Liver (tissue), 9 donors: ENCODE data around the gene MICAL2. TPM values are rescaled to one million over a fixed set of nuclear protein-coding genes. Genes with fewer than 3 reads are reported as not detected.

Experiments
- DNase-seq: peaks from one replicate; pipeline ENCODE4 v3.0.0-alpha.2; 2017; ENCODE audit warnings: low spot score
- H3K27ac ChIP-seq, 2 donors: one replicate each; pipeline ENCODE4 v1.7.0; 2013; ENCODE audit warnings: inconsistent platforms in 2 of 2, low read length in 2 of 2, control low read depth in 1 of 2, low read depth in 1 of 2, mild to moderate bottlenecking in 1 of 2
- H3K27me3 ChIP-seq, 4 donors: one replicate each; pipeline versions ENCODE4 v1.6.1 to v1.7.0; 2013; ENCODE audit warnings: low read length in 3 of 4, inconsistent platforms in 1 of 4, mild to moderate bottlenecking in 1 of 4, moderate library complexity in 1 of 4; ENCODE audit not compliant: control insufficient read depth in 4 of 4, insufficient read depth in 4 of 4
- H3K36me3 ChIP-seq, 4 donors: one replicate each; pipeline versions ENCODE4 v1.6.1 to v1.7.0; 2013; ENCODE audit warnings: low read length in 3 of 4, mild to moderate bottlenecking in 3 of 4, low read depth in 1 of 4, moderate library complexity in 1 of 4; ENCODE audit not compliant: control insufficient read depth in 4 of 4, insufficient read depth in 3 of 4
- H3K4me1 ChIP-seq, 4 donors: one replicate each; pipeline versions ENCODE4 v1.6.1 to v1.7.0; 2013; ENCODE audit warnings: low read length in 3 of 4, mild to moderate bottlenecking in 3 of 4, moderate library complexity in 1 of 4; ENCODE audit not compliant: control insufficient read depth in 4 of 4, insufficient read depth in 4 of 4
- H3K4me3 ChIP-seq, 3 donors: one replicate each; pipeline versions ENCODE4 v1.6.1 to v1.7.0; 2013; ENCODE audit warnings: low read length in 3 of 3, control low read depth in 1 of 3, low read depth in 1 of 3, mild to moderate bottlenecking in 1 of 3
- H3K9ac ChIP-seq, 2 donors: one replicate each; pipeline ENCODE4 v1.7.0; 2013; ENCODE audit warnings: low read length in 2 of 2, mild to moderate bottlenecking in 2 of 2, moderate library complexity in 2 of 2, control low read depth in 1 of 2, low read depth in 1 of 2
- H3K9me3 ChIP-seq, 4 donors: one replicate each; pipeline versions ENCODE4 v1.6.1 to v1.7.0; 2013; ENCODE audit warnings: low read length in 3 of 4; ENCODE audit not compliant: control insufficient read depth in 4 of 4
- EGR1 ChIP-seq, 2 donors: IDR thresholded peaks; 2 replicates each; pipeline ENCODE4 v1.6.1; 2016 to 2018; ENCODE audit warnings: antibody characterized with exemption in 2 of 2, low read depth in 2 of 2
- FOXA1 ChIP-seq: IDR thresholded peaks from 2 replicates; pipeline ENCODE4 v1.6.1; 2016; ENCODE audit warnings: antibody characterized with exemption
- FOXA2 ChIP-seq: IDR thresholded peaks from 2 replicates; pipeline ENCODE4 v1.6.1; 2016; ENCODE audit warnings: antibody characterized with exemption
- GABPA ChIP-seq, 2 donors: IDR thresholded peaks in 1 of 2; conservative IDR thresholded peaks in 1 of 2; 2 replicates each; pipeline ENCODE4 v1.6.1; 2016; ENCODE audit warnings: antibody characterized with exemption in 2 of 2, mild to moderate bottlenecking in 1 of 2, moderate library complexity in 1 of 2
- HNF4A ChIP-seq, 2 donors: conservative IDR thresholded peaks; 2 replicates each; pipeline ENCODE4 v1.6.1; 2016; ENCODE audit warnings: antibody characterized with exemption in 2 of 2, mild to moderate bottlenecking in 2 of 2
- JUND ChIP-seq, 2 donors: IDR thresholded peaks; 2 replicates each; pipeline ENCODE4 v1.6.1; 2016; ENCODE audit warnings: antibody characterized with exemption in 2 of 2
- NR2F2 ChIP-seq: IDR thresholded peaks from 2 replicates; pipeline ENCODE4 v1.6.1; 2016; ENCODE audit warnings: antibody characterized with exemption
- TAF1 ChIP-seq: conservative IDR thresholded peaks from 2 replicates; pipeline ENCODE4 v1.6.1; 2016; ENCODE audit warnings: antibody characterized with exemption, mild to moderate bottlenecking
- YY1 ChIP-seq: IDR thresholded peaks from 2 replicates; pipeline ENCODE4 v1.6.1; 2016; ENCODE audit warnings: antibody characterized with exemption, mild to moderate bottlenecking
- WGBS: extraction: QIAGEN DNeasy Blood & Tissue Kit; methylation state at CpG from one replicate; pipeline ENCODE4 v1.1.7; 2013; 5-methylcytosine and 5-hydroxymethylcytosine counted together
- polyA plus RNA-seq, 2 donors: library from polyadenylated mRNA; stranded (reverse) in 1 of 2; unstranded in 1 of 2; fragments of 200-250 nt in 1 of 2; fragments of >200 nt in 1 of 2; fragmentation: Nextera tagmentation in 1 of 2; extraction: Ambion mirVana in 1 of 2; gene quantifications; one replicate each; pipeline versions ENCODE4 v1.2.1 to v1.2.3, GENCODE V29; 2013 to 2015
- total RNA-seq, 2 donors: library from RNA; depleted of rRNA; stranded (reverse); fragments of >200 nt; gene quantifications; one replicate each; pipeline ENCODE4 v1.2.3, GENCODE V29; 2014
- TF ChIP-seq, protein P1 (sequence below): IDR thresholded peaks from 2 replicates; pipeline ENCODE4 v1.6.1; 2016; ENCODE audit warnings: antibody characterized with exemption, mild to moderate bottlenecking
- TF ChIP-seq, protein P2 (sequence below): IDR thresholded peaks from 2 replicates; pipeline ENCODE4 v1.6.1; 2016; ENCODE audit warnings: antibody characterized with exemption
- TF ChIP-seq, protein P3 (sequence below): IDR thresholded peaks from 2 replicates; pipeline ENCODE4 v1.6.1; 2016; ENCODE audit warnings: antibody characterized with exemption
- donor health status: healthy.
- donor health status: healthy.
- donor health status: healthy.
- donor health status: healthy.
- donor health status: healthy.

Gene MICAL2
- total and polyA plus RNA-seq, 4 donors = 17.5 to 113 (median 42.9) TPM

DNA sequence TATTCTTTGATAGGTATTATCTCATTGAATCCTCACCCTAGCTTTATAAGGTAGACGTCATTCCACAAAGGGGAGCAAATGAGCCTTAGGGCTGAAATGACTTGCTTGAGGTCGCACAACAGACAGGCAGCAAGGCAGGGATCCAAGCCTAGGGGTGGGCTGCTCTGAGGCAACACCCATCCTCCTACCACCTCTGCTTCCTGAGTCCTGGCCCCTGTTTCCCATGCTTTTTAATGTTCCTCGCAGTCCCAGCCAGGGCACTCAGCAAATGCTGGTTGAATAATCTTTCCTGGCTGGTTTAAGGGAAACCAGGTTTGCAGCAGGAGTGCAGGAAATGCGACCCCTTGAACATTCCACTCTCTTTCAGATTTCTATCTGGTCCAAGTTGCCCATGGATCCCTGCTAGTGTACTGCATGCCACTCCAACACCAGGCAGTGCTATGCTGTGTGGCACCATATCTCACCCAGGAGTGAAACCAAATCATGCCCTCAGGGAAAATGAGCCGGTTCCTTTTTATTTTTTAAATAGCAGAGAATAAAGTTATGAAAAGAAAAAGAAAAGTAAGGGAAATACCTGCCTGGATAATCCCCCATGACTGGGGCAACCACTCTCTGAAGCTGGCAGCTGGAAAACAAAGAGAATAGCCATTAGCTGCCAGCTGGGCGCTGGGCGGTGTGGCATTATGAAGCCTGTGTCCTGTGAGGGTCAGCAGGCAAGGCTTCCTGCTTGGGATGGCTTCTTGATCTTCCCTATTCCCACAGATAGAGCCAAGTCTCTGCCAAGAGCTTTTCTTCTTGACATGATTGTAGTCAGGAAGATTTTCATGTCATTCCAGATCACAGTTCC, 21.8 kb downstream of the MICAL2 start:
- Histone ChIP-seq H3K36me3 (peaks cover 0 to 3% (median 0%) of the 10 kb centered on the region in 4 donors), H3K4me1 (no peaks in the 10 kb centered on the region), H3K9ac (no peak overlapping the region), H3K4me3 (no peak overlapping the region), H3K27ac (no peak overlapping the region), H3K27me3 (no peaks in the 10 kb centered on the region), H3K9me3 (no peaks in the 10 kb centered on the region)
- TF ChIP-seq FOXA1 (no peak), NR2F2 (peak; percentile 45), TAF1 (no peak), FOXA2 (no peak)
- WGBS = 89% methylated on average over 7 of the region's 7 CpGs
- DNase-seq = no peak

DNA sequence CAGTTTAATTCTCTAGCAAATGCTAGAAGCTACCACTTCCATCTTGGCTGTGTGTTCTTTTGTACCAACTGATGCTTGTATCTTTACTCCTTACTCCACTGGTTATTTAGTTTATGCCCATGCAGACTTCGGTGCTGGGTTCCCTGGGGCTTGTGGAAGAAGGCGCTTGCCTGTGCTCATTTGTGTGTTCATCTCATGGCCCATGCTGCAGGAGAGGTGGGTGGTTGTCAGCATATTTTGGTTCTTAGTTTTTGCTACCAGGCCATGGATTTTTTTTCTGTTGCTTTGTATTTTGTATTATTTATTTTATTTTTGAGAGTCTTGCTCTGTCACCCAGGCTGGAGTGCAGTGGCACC, 22.4 kb downstream of the MICAL2 start:
- H3K4me1 ChIP-seq = no peaks in the 10 kb centered on the region
- H3K9me3 ChIP-seq = no peaks in the 10 kb centered on the region
- no peak overlapping the region for H3K9ac ChIP-seq
- no peak for DNase-seq
- H3K36me3 ChIP-seq = peaks cover 0 to 3% (median 0%) of the 10 kb centered on the region in 4 donors
- 97% methylated on average over 2 of the region's 2 CpGs for WGBS
- no peak for TF ChIP-seq YY1
- TF ChIP-seq FOXA2 = no peak
- TF ChIP-seq TAF1 = no peak
- TF ChIP-seq, protein P1, sequence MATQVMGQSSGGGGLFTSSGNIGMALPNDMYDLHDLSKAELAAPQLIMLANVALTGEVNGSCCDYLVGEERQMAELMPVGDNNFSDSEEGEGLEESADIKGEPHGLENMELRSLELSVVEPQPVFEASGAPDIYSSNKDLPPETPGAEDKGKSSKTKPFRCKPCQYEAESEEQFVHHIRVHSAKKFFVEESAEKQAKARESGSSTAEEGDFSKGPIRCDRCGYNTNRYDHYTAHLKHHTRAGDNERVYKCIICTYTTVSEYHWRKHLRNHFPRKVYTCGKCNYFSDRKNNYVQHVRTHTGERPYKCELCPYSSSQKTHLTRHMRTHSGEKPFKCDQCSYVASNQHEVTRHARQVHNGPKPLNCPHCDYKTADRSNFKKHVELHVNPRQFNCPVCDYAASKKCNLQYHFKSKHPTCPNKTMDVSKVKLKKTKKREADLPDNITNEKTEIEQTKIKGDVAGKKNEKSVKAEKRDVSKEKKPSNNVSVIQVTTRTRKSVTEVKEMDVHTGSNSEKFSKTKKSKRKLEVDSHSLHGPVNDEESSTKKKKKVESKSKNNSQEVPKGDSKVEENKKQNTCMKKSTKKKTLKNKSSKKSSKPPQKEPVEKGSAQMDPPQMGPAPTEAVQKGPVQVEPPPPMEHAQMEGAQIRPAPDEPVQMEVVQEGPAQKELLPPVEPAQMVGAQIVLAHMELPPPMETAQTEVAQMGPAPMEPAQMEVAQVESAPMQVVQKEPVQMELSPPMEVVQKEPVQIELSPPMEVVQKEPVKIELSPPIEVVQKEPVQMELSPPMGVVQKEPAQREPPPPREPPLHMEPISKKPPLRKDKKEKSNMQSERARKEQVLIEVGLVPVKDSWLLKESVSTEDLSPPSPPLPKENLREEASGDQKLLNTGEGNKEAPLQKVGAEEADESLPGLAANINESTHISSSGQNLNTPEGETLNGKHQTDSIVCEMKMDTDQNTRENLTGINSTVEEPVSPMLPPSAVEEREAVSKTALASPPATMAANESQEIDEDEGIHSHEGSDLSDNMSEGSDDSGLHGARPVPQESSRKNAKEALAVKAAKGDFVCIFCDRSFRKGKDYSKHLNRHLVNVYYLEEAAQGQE = no peak
- TF ChIP-seq FOXA1 = no peak
- no peak for TF ChIP-seq GABPA (IDR thresholded peaks at IDR 0.05 in 1 of 2, conservative IDR thresholded peaks at IDR 0.05 in 1 of 2)
- no peak for TF ChIP-seq HNF4A (conservative IDR thresholded peaks at IDR 0.05)
- no peak for TF ChIP-seq NR2F2
- no peak for TF ChIP-seq JUND (IDR thresholded peaks at IDR 0.05)
- TF ChIP-seq, protein P2, sequence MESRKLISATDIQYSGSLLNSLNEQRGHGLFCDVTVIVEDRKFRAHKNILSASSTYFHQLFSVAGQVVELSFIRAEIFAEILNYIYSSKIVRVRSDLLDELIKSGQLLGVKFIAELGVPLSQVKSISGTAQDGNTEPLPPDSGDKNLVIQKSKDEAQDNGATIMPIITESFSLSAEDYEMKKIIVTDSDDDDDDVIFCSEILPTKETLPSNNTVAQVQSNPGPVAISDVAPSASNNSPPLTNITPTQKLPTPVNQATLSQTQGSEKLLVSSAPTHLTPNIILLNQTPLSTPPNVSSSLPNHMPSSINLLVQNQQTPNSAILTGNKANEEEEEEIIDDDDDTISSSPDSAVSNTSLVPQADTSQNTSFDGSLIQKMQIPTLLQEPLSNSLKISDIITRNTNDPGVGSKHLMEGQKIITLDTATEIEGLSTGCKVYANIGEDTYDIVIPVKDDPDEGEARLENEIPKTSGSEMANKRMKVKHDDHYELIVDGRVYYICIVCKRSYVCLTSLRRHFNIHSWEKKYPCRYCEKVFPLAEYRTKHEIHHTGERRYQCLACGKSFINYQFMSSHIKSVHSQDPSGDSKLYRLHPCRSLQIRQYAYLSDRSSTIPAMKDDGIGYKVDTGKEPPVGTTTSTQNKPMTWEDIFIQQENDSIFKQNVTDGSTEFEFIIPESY = no peak
- no peak overlapping the region for H3K27ac ChIP-seq
- no peaks in the 10 kb centered on the region for H3K27me3 ChIP-seq
- H3K4me3 ChIP-seq = no peak overlapping the region

DNA sequence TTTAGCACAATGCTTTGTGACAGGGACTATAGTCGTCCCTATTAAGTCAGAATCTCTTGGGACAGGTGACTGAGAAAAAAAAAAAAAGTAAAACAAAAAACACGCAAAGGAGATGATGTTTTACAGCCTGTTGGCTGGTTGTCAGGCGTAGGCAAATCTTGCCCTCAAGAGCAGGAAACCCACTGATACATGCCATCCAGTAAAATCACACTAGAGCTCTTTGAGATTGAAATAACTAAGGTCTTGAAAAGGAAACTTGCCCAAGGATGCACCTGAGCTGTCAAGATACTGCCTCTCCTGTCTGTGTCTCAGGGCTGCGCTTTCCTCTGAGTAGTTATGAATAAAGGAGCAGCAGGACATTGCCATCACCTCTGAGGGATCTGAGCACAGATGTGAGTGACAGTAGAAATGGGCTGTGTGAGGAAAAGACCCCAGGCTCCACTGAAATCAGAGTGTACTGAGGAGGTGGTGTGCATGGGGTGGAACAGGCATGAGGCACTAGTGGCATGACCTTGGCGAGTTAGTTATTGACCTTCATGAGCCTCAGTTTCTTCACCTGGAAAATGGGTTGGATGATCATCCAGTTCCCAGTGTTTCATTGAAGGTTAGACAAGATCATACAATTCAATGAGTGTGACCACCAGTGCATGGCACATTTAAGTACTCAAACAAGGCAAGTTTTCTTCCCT, 23.3 kb downstream of the MICAL2 start:
- 93% methylated on average over 5 of the region's 5 CpGs for WGBS
- Histone ChIP-seq H3K4me1 (no peaks in the 10 kb centered on the region), H3K9me3 (no peaks in the 10 kb centered on the region), H3K27ac (no peak overlapping the region), H3K4me3 (no peak overlapping the region), H3K36me3 (peaks cover 0 to 3% (median 0%) of the 10 kb centered on the region in 4 donors), H3K27me3 (no peaks in the 10 kb centered on the region), H3K9ac (no peak overlapping the region)
- TF ChIP-seq FOXA1 (no peak), JUND (IDR thresholded peaks at IDR 0.05) (no peak), EGR1 (IDR thresholded peaks at IDR 0.05; ENCODE audit: low read depth in 2 of 2) (no peak), TAF1 (no peak), FOXA2 (no peak), NR2F2 (no peak)
- TF ChIP-seq, protein P3, sequence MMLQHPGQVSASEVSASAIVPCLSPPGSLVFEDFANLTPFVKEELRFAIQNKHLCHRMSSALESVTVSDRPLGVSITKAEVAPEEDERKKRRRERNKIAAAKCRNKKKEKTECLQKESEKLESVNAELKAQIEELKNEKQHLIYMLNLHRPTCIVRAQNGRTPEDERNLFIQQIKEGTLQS = no peak
- DNase-seq = no peak
